ENCODE results near the gene ZAR1.

Gene ZAR1

GRCh38 chr4:48490680-48491513, 845 bp downstream of the ZAR1 start:
- no peak for DNase-seq

GRCh38 chr4:48491514-48492176, 1.6 kb downstream of the ZAR1 start:
- no peak for DNase-seq

- DNase-seq, result no peak
These were observed 3.5 kb downstream of the ZAR1 start for GRCh38 chr4:48493452-48494100.

- no peak for DNase-seq
These were observed 5.9 kb downstream of the ZAR1 start for GRCh38 chr4:48495941-48496340.

- no peak for DNase-seq
These were observed 8.8 kb downstream of the ZAR1 start for GRCh38 chr4:48498895-48499294.

- no peak for DNase-seq
These were observed 9.6 kb downstream of the ZAR1 start for GRCh38 chr4:48499551-48500066.

- DNase-seq, result no peak
These were observed 13.4 kb downstream of the ZAR1 start for GRCh38 chr4:48503233-48504025.

GRCh38 chr4:48504026-48504330, 13.9 kb downstream of the ZAR1 start:
- DNase-seq, result no peak

GRCh38 chr4:48504352-48504751, 14.3 kb downstream of the ZAR1 start:
- no peak for DNase-seq

GRCh38 chr4:48506716-48507115, 16.7 kb downstream of the ZAR1 start:
- no peak for DNase-seq

- DNase-seq, result no peak
These were observed 19.5 kb downstream of the ZAR1 start for GRCh38 chr4:48509543-48509942.

- no peak for DNase-seq
These were observed 28.1 kb downstream of the ZAR1 start for GRCh38 chr4:48518143-48518542.

GRCh38 chr4:48526406-48526805, 36.4 kb downstream of the ZAR1 start:
- DNase-seq, result no peak

- no peak for DNase-seq
These were observed 48.3 kb downstream of the ZAR1 start for GRCh38 chr4:48538358-48538757.

GRCh38 chr4:48539597-48539996, 49.5 kb downstream of the ZAR1 start:
- DNase-seq, result no peak

GRCh38 chr4:48542888-48543287, 52.8 kb downstream of the ZAR1 start:
- no peak for DNase-seq

GRCh38 chr4:48543796-48544195, 53.7 kb downstream of the ZAR1 start:
- no peak for DNase-seq
